Measurements from ENCODE around the gene RPA3.

DNA sequence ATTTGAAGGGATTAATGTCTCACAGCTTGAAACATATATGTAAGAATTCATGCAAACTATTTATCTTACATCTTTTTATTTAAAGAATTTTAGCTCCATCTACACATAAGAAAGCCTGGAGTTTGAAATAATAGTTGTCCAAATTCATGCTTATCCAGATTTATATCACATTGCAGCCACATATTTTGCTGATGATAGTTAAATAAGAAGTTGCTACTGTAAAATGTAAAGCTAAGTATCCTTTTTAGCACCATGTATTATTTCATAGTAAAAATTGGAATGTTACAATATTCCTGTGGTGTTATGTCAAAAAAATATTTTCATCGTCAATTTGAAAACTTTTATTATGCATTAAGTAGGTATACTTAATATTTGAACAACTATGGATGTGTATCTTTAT is 105.2 kb downstream of the RPA3 start:
- TF ChIP-seq POLR2AphosphoS5 (IDR thresholded peaks at IDR 0.05; ENCODE audit: low read depth, low read length) (no peak), EGR1 (IDR thresholded peaks at IDR 0.05; ENCODE audit: low read depth) (no peak), POLR2A (IDR thresholded peaks at IDR 0.05; ENCODE audit: borderline replicate concordance, extremely low read depth, insufficient read depth, insufficient read length) (no peak), FOSL1 (IDR thresholded peaks at IDR 0.05; ENCODE audit: low read depth) (no peak), EZH2 (IDR thresholded peaks at IDR 0.05) (no peak), TCF7L2 (IDR thresholded peaks at IDR 0.05; ENCODE audit: borderline replicate concordance, extremely low read depth, insufficient read depth, insufficient read length) (no peak), YY1 (IDR thresholded peaks at IDR 0.05; ENCODE audit: extremely low read depth, insufficient replicate concordance, low read depth, low read length) (no peak), ELF1 (IDR thresholded peaks at IDR 0.05; ENCODE audit: borderline replicate concordance, low read depth) (no peak), EZH2phosphoT487 (IDR thresholded peaks at IDR 0.05; ENCODE audit: borderline replicate concordance) (no peak)
- TF ChIP-seq, protein P1, sequence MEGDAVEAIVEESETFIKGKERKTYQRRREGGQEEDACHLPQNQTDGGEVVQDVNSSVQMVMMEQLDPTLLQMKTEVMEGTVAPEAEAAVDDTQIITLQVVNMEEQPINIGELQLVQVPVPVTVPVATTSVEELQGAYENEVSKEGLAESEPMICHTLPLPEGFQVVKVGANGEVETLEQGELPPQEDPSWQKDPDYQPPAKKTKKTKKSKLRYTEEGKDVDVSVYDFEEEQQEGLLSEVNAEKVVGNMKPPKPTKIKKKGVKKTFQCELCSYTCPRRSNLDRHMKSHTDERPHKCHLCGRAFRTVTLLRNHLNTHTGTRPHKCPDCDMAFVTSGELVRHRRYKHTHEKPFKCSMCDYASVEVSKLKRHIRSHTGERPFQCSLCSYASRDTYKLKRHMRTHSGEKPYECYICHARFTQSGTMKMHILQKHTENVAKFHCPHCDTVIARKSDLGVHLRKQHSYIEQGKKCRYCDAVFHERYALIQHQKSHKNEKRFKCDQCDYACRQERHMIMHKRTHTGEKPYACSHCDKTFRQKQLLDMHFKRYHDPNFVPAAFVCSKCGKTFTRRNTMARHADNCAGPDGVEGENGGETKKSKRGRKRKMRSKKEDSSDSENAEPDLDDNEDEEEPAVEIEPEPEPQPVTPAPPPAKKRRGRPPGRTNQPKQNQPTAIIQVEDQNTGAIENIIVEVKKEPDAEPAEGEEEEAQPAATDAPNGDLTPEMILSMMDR (IDR thresholded peaks at IDR 0.05 in 2 of 3, conservative IDR thresholded peaks at IDR 0.05 in 1 of 3; ENCODE audit: borderline replicate concordance in 1 of 3, insufficient read depth in 1 of 3, low read depth in 2 of 3, low read length in 2 of 3), result no peak
- TF ChIP-seq, protein P2, sequence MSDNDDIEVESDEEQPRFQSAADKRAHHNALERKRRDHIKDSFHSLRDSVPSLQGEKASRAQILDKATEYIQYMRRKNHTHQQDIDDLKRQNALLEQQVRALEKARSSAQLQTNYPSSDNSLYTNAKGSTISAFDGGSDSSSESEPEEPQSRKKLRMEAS (IDR thresholded peaks at IDR 0.05), result no peak
- TF ChIP-seq, protein P3, sequence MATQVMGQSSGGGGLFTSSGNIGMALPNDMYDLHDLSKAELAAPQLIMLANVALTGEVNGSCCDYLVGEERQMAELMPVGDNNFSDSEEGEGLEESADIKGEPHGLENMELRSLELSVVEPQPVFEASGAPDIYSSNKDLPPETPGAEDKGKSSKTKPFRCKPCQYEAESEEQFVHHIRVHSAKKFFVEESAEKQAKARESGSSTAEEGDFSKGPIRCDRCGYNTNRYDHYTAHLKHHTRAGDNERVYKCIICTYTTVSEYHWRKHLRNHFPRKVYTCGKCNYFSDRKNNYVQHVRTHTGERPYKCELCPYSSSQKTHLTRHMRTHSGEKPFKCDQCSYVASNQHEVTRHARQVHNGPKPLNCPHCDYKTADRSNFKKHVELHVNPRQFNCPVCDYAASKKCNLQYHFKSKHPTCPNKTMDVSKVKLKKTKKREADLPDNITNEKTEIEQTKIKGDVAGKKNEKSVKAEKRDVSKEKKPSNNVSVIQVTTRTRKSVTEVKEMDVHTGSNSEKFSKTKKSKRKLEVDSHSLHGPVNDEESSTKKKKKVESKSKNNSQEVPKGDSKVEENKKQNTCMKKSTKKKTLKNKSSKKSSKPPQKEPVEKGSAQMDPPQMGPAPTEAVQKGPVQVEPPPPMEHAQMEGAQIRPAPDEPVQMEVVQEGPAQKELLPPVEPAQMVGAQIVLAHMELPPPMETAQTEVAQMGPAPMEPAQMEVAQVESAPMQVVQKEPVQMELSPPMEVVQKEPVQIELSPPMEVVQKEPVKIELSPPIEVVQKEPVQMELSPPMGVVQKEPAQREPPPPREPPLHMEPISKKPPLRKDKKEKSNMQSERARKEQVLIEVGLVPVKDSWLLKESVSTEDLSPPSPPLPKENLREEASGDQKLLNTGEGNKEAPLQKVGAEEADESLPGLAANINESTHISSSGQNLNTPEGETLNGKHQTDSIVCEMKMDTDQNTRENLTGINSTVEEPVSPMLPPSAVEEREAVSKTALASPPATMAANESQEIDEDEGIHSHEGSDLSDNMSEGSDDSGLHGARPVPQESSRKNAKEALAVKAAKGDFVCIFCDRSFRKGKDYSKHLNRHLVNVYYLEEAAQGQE (IDR thresholded peaks at IDR 0.05; ENCODE audit: low read depth), result no peak

All from HCT116 (cell line).